Esophagus muscularis mucosa (tissue), 4 donors: ENCODE data around the gene INKA1. TPM values are rescaled to one million over a fixed set of nuclear protein-coding genes. Genes with fewer than 3 reads are reported as not detected.

ENCODE experiments used
- DNase-seq: peaks from one replicate; pipeline ENCODE4 v3.0.0-alpha.2; 2017; ENCODE audit errors: extremely low spot score
- H3K27ac ChIP-seq, 4 donors: fragments of 200-600 bp; sonication (generic); replicated peaks in 1 of 4; 1 replicate in 3 of 4; 2 replicates in 1 of 4; pipeline ENCODE4 v1.5.1; 2016 to 2019; ENCODE audit warnings: mild to moderate bottlenecking in 1 of 4
- H3K27me3 ChIP-seq, 4 donors: fragments of 200-600 bp; sonication (generic); one replicate each; pipeline versions ENCODE4 v1.5.1 to v1.6.0; 2016 to 2019
- H3K36me3 ChIP-seq, 4 donors: fragments of 200-600 bp; sonication (generic); one replicate each; pipeline ENCODE4 v1.5.1; 2016 to 2019
- H3K4me1 ChIP-seq, 4 donors: fragments of 200-600 bp; sonication (generic); one replicate each; pipeline ENCODE4 v1.5.1; 2016 to 2019
- H3K4me3 ChIP-seq, 4 donors: fragments of 200-600 bp; sonication (generic); 1 replicate in 2 of 4; 2 replicates in 2 of 4; pipeline ENCODE4 v1.5.1; 2016 to 2019; ENCODE audit warnings: mild to moderate bottlenecking in 4 of 4, moderate library complexity in 1 of 4
- H3K9me3 ChIP-seq, 4 donors: fragments of 200-600 bp; sonication (generic); 1 replicate in 3 of 4; 2 replicates in 1 of 4; pipeline ENCODE4 v1.5.1; 2016 to 2019
- EP300 ChIP-seq: sonication (generic); formaldehyde crosslinking; IDR thresholded peaks from one replicate; pipeline ENCODE4 v1.6.1; 2017; ENCODE audit warnings: antibody characterized with exemption
- POLR2A ChIP-seq: fragments of 450-650 bp; IDR thresholded peaks from one replicate; pipeline ENCODE4 v1.6.1; 2017; ENCODE audit warnings: antibody characterized with exemption, moderate library complexity, mild to moderate bottlenecking, low read depth
- POLR2AphosphoS5 ChIP-seq, 2 donors: sonication (generic); formaldehyde crosslinking; IDR thresholded peaks; one replicate each; pipeline ENCODE4 v1.6.1; 2017; ENCODE audit warnings: antibody characterized with exemption in 2 of 2
- WGBS: methylation state at CpG from one replicate; pipeline ENCODE4 v1.1.5; 2018; 5-methylcytosine and 5-hydroxymethylcytosine counted together
- intact Hi-C: fragments of 100-400 bp; cut with DNase I; formaldehyde crosslinking; loops from one replicate; pipeline ENCODE4 v1.15.1; 2023
- total RNA-seq, 4 donors: library from RNA; depleted of rRNA; stranded (reverse); fragments of >200 nt; gene quantifications; one replicate each; pipeline versions ENCODE4 v1.1.0 to v1.2.1, GENCODE V29; 2016
- TF ChIP-seq, protein P1 (sequence below), 3 experiments: fragments of 200-600 bp in 2 of 3; fragments of 450-650 bp in 1 of 3; sonication (generic) in 2 of 3; IDR thresholded peaks; one replicate each; pipeline ENCODE4 v1.5.1; 2017 to 2019; ENCODE audit warnings: antibody characterized with exemption in 3 of 3, mild to moderate bottlenecking in 2 of 3, moderate library complexity in 1 of 3

The INKA1 gene
- total RNA-seq, 4 donors from 2014 or later, result 3.3 to 5.8 (median 4.0) TPM

GRCh38 chr3:49761661-49762060, 41.4 kb upstream of the INKA1 start:
- Histone ChIP-seq H3K27ac (no peak overlapping the region), H3K36me3 (peaks cover 0 to 20% (median 3%) of the 10 kb centered on the region in 4 donors), H3K27me3 (no peaks in the 10 kb centered on the region), H3K4me3 (no peak overlapping the region), H3K4me1 (peaks cover 0 to 25% (median 9%) of the 10 kb centered on the region in 4 donors), H3K9me3 (no peaks in the 10 kb centered on the region)
- 85% methylated on average over 3 of the region's 3 CpGs for WGBS
- no peak for DNase-seq
- TF ChIP-seq EP300, result no peak
- TF ChIP-seq, protein P1, sequence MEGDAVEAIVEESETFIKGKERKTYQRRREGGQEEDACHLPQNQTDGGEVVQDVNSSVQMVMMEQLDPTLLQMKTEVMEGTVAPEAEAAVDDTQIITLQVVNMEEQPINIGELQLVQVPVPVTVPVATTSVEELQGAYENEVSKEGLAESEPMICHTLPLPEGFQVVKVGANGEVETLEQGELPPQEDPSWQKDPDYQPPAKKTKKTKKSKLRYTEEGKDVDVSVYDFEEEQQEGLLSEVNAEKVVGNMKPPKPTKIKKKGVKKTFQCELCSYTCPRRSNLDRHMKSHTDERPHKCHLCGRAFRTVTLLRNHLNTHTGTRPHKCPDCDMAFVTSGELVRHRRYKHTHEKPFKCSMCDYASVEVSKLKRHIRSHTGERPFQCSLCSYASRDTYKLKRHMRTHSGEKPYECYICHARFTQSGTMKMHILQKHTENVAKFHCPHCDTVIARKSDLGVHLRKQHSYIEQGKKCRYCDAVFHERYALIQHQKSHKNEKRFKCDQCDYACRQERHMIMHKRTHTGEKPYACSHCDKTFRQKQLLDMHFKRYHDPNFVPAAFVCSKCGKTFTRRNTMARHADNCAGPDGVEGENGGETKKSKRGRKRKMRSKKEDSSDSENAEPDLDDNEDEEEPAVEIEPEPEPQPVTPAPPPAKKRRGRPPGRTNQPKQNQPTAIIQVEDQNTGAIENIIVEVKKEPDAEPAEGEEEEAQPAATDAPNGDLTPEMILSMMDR (IDR thresholded peaks at IDR 0.05), result no peak
- TF ChIP-seq POLR2A, result no peak
- intact Hi-C loops, result no loop called here

DNA sequence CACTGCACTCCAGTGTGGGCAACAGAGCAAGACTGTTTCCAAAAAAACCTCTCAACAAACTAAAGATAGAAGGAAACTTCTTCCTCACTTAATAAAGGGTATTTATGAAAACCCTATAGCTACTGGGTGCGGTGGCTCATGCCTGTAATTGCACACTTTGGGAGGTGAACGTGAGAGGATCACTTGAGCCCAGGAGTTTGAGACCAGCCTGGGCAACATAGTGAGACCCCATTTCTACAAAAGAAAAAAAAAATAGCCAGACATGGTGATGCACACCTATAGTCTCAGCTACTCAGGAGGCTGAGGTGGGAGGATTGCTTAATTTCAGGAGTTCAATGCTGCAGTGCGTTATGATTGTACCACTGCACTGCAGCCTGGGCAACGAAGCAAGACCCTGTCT, 39.1 kb upstream of the INKA1 start:
- Histone ChIP-seq H3K4me1 (peaks cover 0 to 14% (median 4%) of the 10 kb centered on the region in 4 donors), H3K27me3 (no peaks in the 10 kb centered on the region), H3K4me3 (no peak overlapping the region), H3K36me3 (peaks cover 0 to 20% (median 3%) of the 10 kb centered on the region in 4 donors), H3K27ac (no peak overlapping the region), H3K9me3 (no peaks in the 10 kb centered on the region)
- TF ChIP-seq, protein P1 (IDR thresholded peaks at IDR 0.05), result no peak
- TF ChIP-seq POLR2AphosphoS5 (IDR thresholded peaks at IDR 0.05) (no peak), EP300 (no peak), POLR2A (no peak)
- WGBS, result 95% methylated on average over 4 of the region's 4 CpGs
- intact Hi-C loops, result no loop called here
- DNase-seq, result no peak

DNA sequence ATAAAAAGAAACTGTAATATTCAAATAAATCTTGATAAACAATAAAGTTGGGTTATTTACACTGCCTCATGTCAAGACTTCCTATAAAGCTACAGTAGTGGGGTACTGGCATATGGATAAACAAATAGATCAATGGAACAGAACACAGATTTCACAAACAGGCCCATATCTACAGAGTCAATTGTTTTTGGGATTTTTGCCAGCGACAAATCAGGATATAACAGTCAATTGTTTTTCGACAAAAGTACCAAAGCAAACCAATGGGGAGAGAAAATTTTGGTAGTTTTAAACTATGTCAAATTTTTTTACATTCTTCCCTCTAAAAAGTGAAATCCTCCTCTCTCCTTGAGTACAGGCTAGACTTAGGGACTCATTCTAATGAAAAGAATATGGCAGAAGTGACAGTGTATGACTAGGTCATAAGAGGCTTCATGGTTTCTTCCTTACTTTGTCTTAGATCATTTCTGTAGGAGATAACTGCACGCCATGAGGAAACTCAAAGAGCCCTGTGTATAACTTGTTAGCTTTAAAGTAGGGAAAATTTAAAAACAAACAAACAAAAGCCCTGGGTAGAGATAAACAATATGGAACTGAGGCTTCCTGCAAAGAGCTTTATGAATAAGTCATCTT, 33.7 kb upstream of the INKA1 start:
- Histone ChIP-seq H3K27ac (no peak overlapping the region), H3K36me3 (peaks cover 0 to 9% (median 6%) of the 10 kb centered on the region in 4 donors), H3K9me3 (no peaks in the 10 kb centered on the region), H3K4me1 (peaks cover 0 to 18% (median 8%) of the 10 kb centered on the region in 4 donors), H3K4me3 (no peak overlapping the region), H3K27me3 (no peaks in the 10 kb centered on the region)
- WGBS, result 91% methylated on average over 3 of the region's 3 CpGs
- no peak for DNase-seq
- TF ChIP-seq POLR2AphosphoS5 (IDR thresholded peaks at IDR 0.05) (no peak), POLR2A (no peak), EP300 (no peak)
- TF ChIP-seq, protein P1 (IDR thresholded peaks at IDR 0.05), result no peak
- intact Hi-C loops, result no loop called here

GRCh38 chr3:49769926-49770325, 33.1 kb upstream of the INKA1 start:
- H3K4me3 ChIP-seq, result no peak overlapping the region
- H3K36me3 ChIP-seq, result peaks cover 0 to 8% (median 6%) of the 10 kb centered on the region in 4 donors
- no peaks in the 10 kb centered on the region for H3K27me3 ChIP-seq
- no peak for DNase-seq
- no peak overlapping the region for H3K27ac ChIP-seq
- TF ChIP-seq POLR2A (no peak), POLR2AphosphoS5 (IDR thresholded peaks at IDR 0.05) (no peak), EP300 (no peak)
- TF ChIP-seq, protein P1 (IDR thresholded peaks at IDR 0.05), result no peak
- no peaks in the 10 kb centered on the region for H3K9me3 ChIP-seq
- peaks cover 3 to 19% (median 14%) of the 10 kb centered on the region in 4 donors for H3K4me1 ChIP-seq
- intact Hi-C loops, result no loop called here
